ENCODE measurements around the gene PLEKHN1. TPM values are rescaled to one million over a fixed set of nuclear protein-coding genes. Genes with fewer than 3 reads are reported as not detected.

The PLEKHN1 gene
- total RNA-seq, 1 donor from 2014 or later: 1.3 TPM

DNA sequence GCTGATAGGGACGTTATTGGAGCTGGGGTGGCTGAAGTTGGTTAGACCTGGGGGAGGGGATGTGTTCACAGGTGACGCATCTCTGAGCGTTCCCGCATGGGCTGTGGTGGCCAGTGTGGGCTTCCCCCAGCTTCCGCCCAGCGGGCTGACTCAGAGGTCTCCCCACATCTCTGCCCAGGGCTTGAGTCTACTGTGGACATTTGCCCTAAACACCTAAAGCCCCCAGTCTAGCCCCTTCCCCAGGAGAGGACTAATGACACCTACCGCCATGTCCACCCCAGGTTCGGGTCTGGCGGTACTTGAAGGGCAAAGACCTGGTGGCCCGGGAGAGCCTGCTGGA lies 55.6 kb downstream of the PLEKHN1 start:
- no peaks in the 10 kb centered on the region for H3K9me3 Mint-ChIP-seq
- H3K4me1 Mint-ChIP-seq: peaks cover 8% of the 10 kb centered on the region
- POLR2A ChIA-PET: interaction anchor here (0.6 to 1.1 kb wide), 2 partner anchors 9 kb away, joined by 3 to 5 read pairs; partner anchors contain the start of gene ISG15
- H3K27me3 Mint-ChIP-seq: peaks cover 8% of the 10 kb centered on the region
- ATAC-seq (ENCODE audit: low read depth) (no peak), DNase-seq (no peak)
- TF ChIP-seq CTCF (IDR thresholded peaks at IDR 0.05): no peak
- CTCF ChIA-PET: no interaction called here
- H3K4me3 Mint-ChIP-seq: no peak overlapping the region
- intact Hi-C loops (cut with micrococcal nuclease): no loop called here
- H3K36me3 Mint-ChIP-seq (ENCODE audit: low read depth): no peaks in the 10 kb centered on the region
- no peak overlapping the region for H3K27ac Mint-ChIP-seq

DNA sequence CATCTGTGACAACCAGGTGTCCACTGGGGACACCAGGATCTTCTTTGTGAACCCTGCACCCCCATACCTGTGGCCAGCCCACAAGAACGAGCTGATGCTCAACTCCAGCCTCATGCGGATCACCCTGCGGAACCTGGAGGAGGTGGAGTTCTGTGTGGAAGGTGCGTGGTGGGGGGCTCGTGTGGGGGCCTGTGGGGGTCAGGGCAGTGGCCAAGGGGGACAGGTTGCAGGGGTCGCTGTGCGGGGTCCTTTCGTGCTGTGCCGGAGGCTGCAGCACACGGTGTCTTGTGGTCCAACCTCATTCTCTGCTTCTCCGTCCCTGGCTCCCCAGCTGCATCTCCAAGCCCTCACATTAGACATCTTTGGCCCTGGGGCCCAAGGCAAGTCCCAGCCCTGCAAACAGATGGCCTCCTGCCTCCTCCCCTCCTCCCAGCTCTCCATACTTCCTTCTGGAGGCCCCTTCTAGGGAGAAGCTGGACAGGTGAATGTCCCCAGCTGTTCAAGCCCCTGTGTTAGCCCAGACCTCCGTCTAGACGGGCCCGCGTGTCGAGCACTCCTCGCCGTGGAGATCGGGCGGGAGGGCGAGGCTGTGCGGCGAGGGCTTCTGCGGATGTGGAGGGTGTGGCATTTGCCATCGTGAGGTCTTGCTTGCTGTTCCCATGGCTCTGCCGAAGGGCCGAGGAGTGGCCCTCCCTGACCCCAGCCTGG lies 56.2 kb downstream of the PLEKHN1 start:
- peaks cover 10% of the 10 kb centered on the region for H3K27me3 Mint-ChIP-seq
- H3K4me1 Mint-ChIP-seq: peaks cover 7% of the 10 kb centered on the region
- H3K36me3 Mint-ChIP-seq (ENCODE audit: low read depth): no peaks in the 10 kb centered on the region
- no peak for DNase-seq
- intact Hi-C loops (cut with micrococcal nuclease): no loop called here
- no peak for ATAC-seq (ENCODE audit: low read depth)
- no peaks in the 10 kb centered on the region for H3K9me3 Mint-ChIP-seq
- CTCF ChIA-PET: no interaction called here
- POLR2A ChIA-PET: interaction anchor here (1.1 kb wide), 1 partner anchor 9 kb away, joined by 5 read pairs; the partner anchor contains the start of gene ISG15
- H3K27ac Mint-ChIP-seq: no peak overlapping the region
- H3K4me3 Mint-ChIP-seq: no peak overlapping the region
- TF ChIP-seq CTCF (IDR thresholded peaks at IDR 0.05): no peak

GRCh38 chr1:1023700-1024099 lies 57.4 kb downstream of the PLEKHN1 start:
- intact Hi-C loops (cut with micrococcal nuclease): no loop called here
- POLR2A ChIA-PET: interaction anchor here (1.1 kb wide), 2 partner anchors 10 to 14 kb away, joined by 3 read pairs; partner anchors contain the start of gene ISG15
- CTCF ChIA-PET: interaction anchor here (0.8 kb wide), 1 partner anchor 268 kb away, joined by 3 read pairs; no protein-coding TSS in a partner anchor
- no peak for TF ChIP-seq CTCF (IDR thresholded peaks at IDR 0.05)
- Mint-ChIP-seq H3K27me3 (peaks cover 10% of the 10 kb centered on the region), H3K4me3 (no peak overlapping the region), H3K36me3 (ENCODE audit: low read depth) (no peaks in the 10 kb centered on the region), H3K9me3 (no peaks in the 10 kb centered on the region), H3K4me1 (peaks cover 6% of the 10 kb centered on the region), H3K27ac (no peak overlapping the region)
- ATAC-seq (ENCODE audit: low read depth) (no peak), DNase-seq (no peak)

GRCh38 chr1:1024149-1024770 lies 58.0 kb downstream of the PLEKHN1 start:
- intact Hi-C loops (cut with micrococcal nuclease): no loop called here
- DNase-seq (no peak), ATAC-seq (ENCODE audit: low read depth) (no peak)
- Mint-ChIP-seq H3K27me3 (peaks cover 10% of the 10 kb centered on the region), H3K4me1 (peaks cover 3% of the 10 kb centered on the region), H3K9me3 (no peaks in the 10 kb centered on the region), H3K27ac (no peak overlapping the region), H3K4me3 (no peak overlapping the region), H3K36me3 (ENCODE audit: low read depth) (no peaks in the 10 kb centered on the region)
- POLR2A ChIA-PET: interaction anchor here (1.1 kb wide), 2 partner anchors 11 to 14 kb away, joined by 3 read pairs; partner anchors contain the start of gene ISG15
- CTCF ChIA-PET: interaction anchor here (0.8 kb wide), 1 partner anchor 267 kb away, joined by 3 read pairs; no protein-coding TSS in a partner anchor
- TF ChIP-seq CTCF (IDR thresholded peaks at IDR 0.05): no peak
